HUES6 (cell line): Measurements from ENCODE around the gene C1S.
"Not testable (repeated sequence)": the region's sequence is repeated elsewhere in the genome, so short reads cannot be mapped to it uniquely, and the experiment has no call there.

Experiments used
- H3K27ac ChIP-seq: 2 replicates; pipeline ENCODE4 v1.7.0; 2013; ENCODE audit warnings: low read depth, mild to moderate bottlenecking, low read length, inconsistent platforms
- H3K27me3 ChIP-seq: 2 replicates; pipeline ENCODE4 v1.6.1; 2013; ENCODE audit warnings: low read length; ENCODE audit not compliant: control insufficient read depth, insufficient read depth
- H3K36me3 ChIP-seq: 2 replicates; pipeline ENCODE4 v1.6.1; 2013; ENCODE audit warnings: low read length; ENCODE audit not compliant: control insufficient read depth, insufficient read depth
- H3K4me1 ChIP-seq: 2 replicates; pipeline ENCODE4 v1.6.1; 2013; ENCODE audit warnings: low read length; ENCODE audit not compliant: control insufficient read depth, insufficient read depth
- H3K4me3 ChIP-seq: 2 replicates; pipeline ENCODE4 v1.5.1; 2013; ENCODE audit warnings: low read depth, low read length
- H3K9ac ChIP-seq: one replicate; pipeline ENCODE4 v1.6.1; 2013; ENCODE audit warnings: mild to moderate bottlenecking, low read length
- H3K9me3 ChIP-seq: 2 replicates; pipeline ENCODE4 v1.6.1; 2013; ENCODE audit warnings: low read depth, low read length; ENCODE audit not compliant: control insufficient read depth, insufficient read depth

The C1S gene

GRCh38 chr12:7060353-7060954 is at the start of gene C1S:
Gene C1S (plus strand): TSS chr12:7060718. CDS start chr12:7061913, 1,195 bp downstream.
- Histone ChIP-seq H3K4me3 (no peak within 1 kb of the TSS), H3K27ac (no peak within 1 kb of the TSS), H3K4me1 (peaks cover 12% of the 10 kb centered on the region), H3K9me3 (no peaks in the 10 kb centered on the region), H3K27me3 (no peaks in the 10 kb centered on the region), H3K36me3 (no peaks in the 10 kb centered on the region), H3K9ac (peak within 1 kb of the TSS; percentile 54)

- H3K36me3 ChIP-seq, H3K4me3 ChIP-seq, H3K4me1 ChIP-seq, H3K9me3 ChIP-seq, H3K27ac ChIP-seq, H3K9ac ChIP-seq, H3K27me3 ChIP-seq: not testable (repeated sequence)
Observed at GRCh38 chr12:7011398-7011797, 49.1 kb upstream of the C1S start.

GRCh38 chr12:7012024-7012607 is 48.4 kb upstream of the C1S start:
- Histone ChIP-seq H3K4me1 (peaks cover 1% of the 10 kb centered on the region; the same call in 1 of the 2 replicates), H3K9me3 (no peaks in the 10 kb centered on the region), H3K9ac (no peak overlapping the region), H3K36me3 (peaks cover 8% of the 10 kb centered on the region; the same call in 1 of the 2 replicates), H3K27me3 (no peaks in the 10 kb centered on the region), H3K4me3 (no peak overlapping the region), H3K27ac (no peak overlapping the region)

GRCh38 chr12:7013101-7013500 is 47.4 kb upstream of the C1S start:
- H3K36me3 ChIP-seq: peaks cover 8% of the 10 kb centered on the region; the same call in 1 of the 2 replicates
- no peaks in the 10 kb centered on the region for H3K27me3 ChIP-seq
- H3K9ac ChIP-seq: no peak overlapping the region
- peaks cover 7% of the 10 kb centered on the region; the same call in 1 of the 2 replicates for H3K4me1 ChIP-seq
- H3K4me3 ChIP-seq: no peak overlapping the region
- no peaks in the 10 kb centered on the region for H3K9me3 ChIP-seq
- H3K27ac ChIP-seq: no peak overlapping the region

GRCh38 chr12:7015555-7016370 is 44.8 kb upstream of the C1S start:
- Histone ChIP-seq H3K9ac (no peak overlapping the region), H3K36me3 (peaks cover 8% of the 10 kb centered on the region; the same call in 1 of the 2 replicates), H3K27me3 (no peaks in the 10 kb centered on the region), H3K4me3 (no peak overlapping the region), H3K9me3 (no peaks in the 10 kb centered on the region), H3K27ac (no peak overlapping the region), H3K4me1 (peaks cover 13% of the 10 kb centered on the region)

- peaks cover 8% of the 10 kb centered on the region; the same call in 1 of the 2 replicates for H3K36me3 ChIP-seq
- peak overlapping the region; percentile 92 for H3K4me3 ChIP-seq
- H3K27me3 ChIP-seq: no peaks in the 10 kb centered on the region
- H3K9me3 ChIP-seq: no peaks in the 10 kb centered on the region
- H3K4me1 ChIP-seq: peaks cover 13% of the 10 kb centered on the region
- H3K27ac ChIP-seq: no peak overlapping the region
- H3K9ac ChIP-seq: no peak overlapping the region
Observed at GRCh38 chr12:7016958-7017571, 43.5 kb upstream of the C1S start.

GRCh38 chr12:7017870-7018349 is 42.6 kb upstream of the C1S start:
- H3K9me3 ChIP-seq: no peaks in the 10 kb centered on the region
- peak overlapping the region; percentile 80; the same call in 1 of the 2 replicates for H3K27ac ChIP-seq
- H3K27me3 ChIP-seq: no peaks in the 10 kb centered on the region
- H3K9ac ChIP-seq: peak overlapping the region; percentile 77
- H3K36me3 ChIP-seq: peaks cover 5% of the 10 kb centered on the region; the same call in 1 of the 2 replicates
- peak overlapping the region; percentile 92 for H3K4me3 ChIP-seq
- H3K4me1 ChIP-seq: peaks cover 13% of the 10 kb centered on the region

GRCh38 chr12:7018350-7019042 is 42.0 kb upstream of the C1S start, which contains the start of gene LPCAT3:
Gene LPCAT3 (minus strand): TSS chr12:7018476. CDS start chr12:7018424, 52 bp downstream.
- peak within 1 kb of the TSS; percentile 92 for H3K4me3 ChIP-seq
- no peaks in the 10 kb centered on the region; the same call in 1 of the 2 replicates for H3K36me3 ChIP-seq
- H3K4me1 ChIP-seq: peaks cover 13% of the 10 kb centered on the region
- no peaks in the 10 kb centered on the region for H3K9me3 ChIP-seq
- H3K27ac ChIP-seq: peak within 1 kb of the TSS; percentile 80
- H3K9ac ChIP-seq: peak within 1 kb of the TSS; percentile 77
- no peaks in the 10 kb centered on the region for H3K27me3 ChIP-seq

- Histone ChIP-seq H3K9me3 (no peaks in the 10 kb centered on the region), H3K27me3 (no peaks in the 10 kb centered on the region), H3K9ac (peak overlapping the region; percentile 77), H3K36me3 (no peaks in the 10 kb centered on the region), H3K27ac (no peak overlapping the region), H3K4me1 (peaks cover 13% of the 10 kb centered on the region), H3K4me3 (peak overlapping the region; percentile 92)
Observed at GRCh38 chr12:7019043-7019569, 41.4 kb upstream of the C1S start.

- no peak overlapping the region for H3K9ac ChIP-seq
- no peak overlapping the region for H3K27ac ChIP-seq
- no peak overlapping the region for H3K4me3 ChIP-seq
- H3K27me3 ChIP-seq: no peaks in the 10 kb centered on the region
- peaks cover 13% of the 10 kb centered on the region for H3K4me1 ChIP-seq
- no peaks in the 10 kb centered on the region for H3K9me3 ChIP-seq
- no peaks in the 10 kb centered on the region for H3K36me3 ChIP-seq
Observed at GRCh38 chr12:7021956-7022355, 38.6 kb upstream of the C1S start.
